GM18909 (cell line): ENCODE data around the gene GPR45.
A peak's percentile ranks its signal among the peaks of the same experiment; 100 is the strongest.
"Not testable (repeated sequence)": the region's sequence is repeated elsewhere in the genome, so short reads cannot be mapped to it uniquely, and the experiment has no call there.

ENCODE experiments used
- ATAC-seq: cut with Tn5 transposase; IDR thresholded peaks from one replicate; pipeline ENCODE4 v1.9.1; 2021; ENCODE audit warnings: mild to moderate bottlenecking; ENCODE audit not compliant: unreplicated experiment, poor library complexity

The GPR45 gene

GRCh38 chr2:105251016-105251648 is 9.6 kb downstream of the GPR45 start:
- not testable (repeated sequence) for ATAC-seq

- no peak for ATAC-seq
These were observed 10.7 kb downstream of the GPR45 start for GRCh38 chr2:105252271-105252670.

DNA sequence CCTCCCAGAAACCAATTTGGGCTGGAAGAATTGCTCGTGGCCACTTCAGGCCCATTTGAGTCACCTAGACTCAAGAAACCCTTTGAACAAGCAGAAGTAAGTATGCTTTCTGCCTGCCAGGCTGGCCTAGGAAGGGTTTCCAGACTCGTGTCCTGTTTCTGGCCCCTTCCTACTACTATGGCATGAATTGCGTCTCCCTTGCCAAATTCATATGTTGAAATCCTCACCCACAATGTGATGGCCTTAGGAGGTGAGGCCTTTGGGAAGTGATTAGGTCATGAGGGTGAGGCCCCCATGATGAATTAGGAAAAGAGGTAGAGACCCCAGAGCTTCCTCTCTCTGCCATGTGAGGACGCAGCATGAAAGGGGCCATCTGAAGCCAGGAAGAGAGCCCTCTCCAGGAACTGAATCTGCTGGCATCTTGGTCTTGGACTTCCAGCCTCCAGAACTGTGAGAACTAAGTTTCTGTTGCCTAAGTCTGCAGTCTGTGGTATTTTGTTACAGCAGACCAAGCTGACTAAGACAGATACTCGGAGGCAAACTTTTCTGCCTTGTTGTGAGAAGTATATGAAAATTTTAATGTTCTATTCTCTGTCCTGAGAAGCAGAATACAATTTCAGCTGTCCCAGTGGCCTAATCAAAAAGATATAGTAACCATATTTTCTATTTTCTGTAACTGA is 13.1 kb downstream of the GPR45 start:
- no peak for ATAC-seq

DNA sequence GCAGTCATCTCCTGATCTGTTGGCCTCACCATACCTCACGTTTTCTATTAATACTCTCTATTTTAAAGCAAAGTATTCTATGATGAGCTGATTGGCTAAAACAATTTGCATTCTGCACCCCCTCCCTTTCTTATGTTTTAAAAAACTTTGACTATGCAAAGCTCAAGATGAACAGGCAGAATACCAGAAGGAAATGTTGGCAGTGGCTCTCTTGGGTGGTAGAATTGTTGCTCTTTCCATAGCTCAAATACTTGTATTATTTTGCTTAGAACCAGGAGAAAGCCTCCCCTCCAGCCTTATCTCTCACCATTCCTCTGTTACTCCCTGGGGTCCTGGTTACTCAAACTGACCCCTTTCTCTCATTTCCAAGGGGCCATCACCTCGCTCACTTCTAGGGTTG is 14.4 kb downstream of the GPR45 start:
- no peak for ATAC-seq

- ATAC-seq, result no peak
These were observed 15.0 kb downstream of the GPR45 start for GRCh38 chr2:105256431-105257047.

DNA sequence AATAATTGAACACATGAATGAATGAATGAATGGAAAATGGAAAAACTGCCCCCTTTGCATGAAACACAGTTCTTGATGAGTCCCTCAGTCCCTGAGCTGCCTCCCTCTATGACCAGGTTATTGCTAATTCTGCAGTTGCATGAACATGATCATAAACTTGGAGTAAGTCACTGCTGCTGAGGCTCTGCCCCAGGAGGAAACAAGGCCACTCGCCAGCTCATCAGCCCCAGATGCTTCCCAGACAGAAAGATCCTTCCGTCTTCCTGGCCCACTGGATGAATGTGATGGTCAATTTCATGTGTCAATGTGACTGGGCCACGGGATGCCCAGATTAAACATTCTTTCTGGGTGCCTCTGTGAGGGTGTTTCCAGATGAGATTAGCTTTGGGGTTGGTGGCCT is 16.4 kb downstream of the GPR45 start:
- no peak for ATAC-seq

DNA sequence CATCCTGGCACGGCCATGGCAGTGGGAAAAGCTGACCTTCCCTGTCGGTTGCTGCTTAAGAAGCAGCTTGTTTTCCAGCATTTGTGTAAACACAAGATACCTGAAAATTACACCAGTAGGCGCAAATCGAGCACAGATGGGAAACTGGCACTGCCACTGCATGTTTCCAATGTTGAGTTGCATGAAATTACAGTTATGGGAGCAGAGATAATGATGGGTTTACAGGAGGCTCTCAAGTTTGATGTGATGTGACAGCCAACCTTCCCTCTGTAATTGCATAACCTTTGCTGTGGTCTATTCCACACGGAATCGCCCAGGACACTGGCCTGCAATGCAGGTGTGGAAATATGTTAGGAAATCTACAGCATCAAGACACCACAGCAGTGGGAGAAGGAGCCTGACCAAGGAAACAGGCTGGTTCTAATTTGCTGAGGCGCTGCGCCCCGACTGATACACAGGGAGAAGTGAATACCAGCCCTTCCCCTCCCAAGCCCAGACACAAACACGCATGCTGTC is 17.4 kb downstream of the GPR45 start:
- ATAC-seq, result no peak

DNA sequence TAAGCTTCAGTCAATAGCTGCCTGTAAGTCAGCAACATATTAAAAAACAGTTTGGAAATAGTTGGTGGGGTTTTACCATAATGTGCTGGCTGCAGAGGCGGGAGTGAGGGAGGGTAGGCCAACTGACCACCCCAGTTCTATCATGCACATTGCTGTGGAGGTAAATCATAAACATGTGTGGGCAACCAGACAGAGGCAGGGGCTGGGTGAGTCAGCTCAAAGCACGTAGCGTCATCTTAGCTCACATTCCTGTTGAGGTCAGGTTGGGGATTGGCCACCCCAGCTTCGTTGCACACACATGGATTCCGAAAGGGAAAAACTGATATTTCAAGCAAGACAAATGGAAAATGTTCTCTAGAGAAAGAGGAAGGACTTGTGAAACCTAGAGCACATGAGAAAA is 19.5 kb downstream of the GPR45 start:
- ATAC-seq, result no peak

DNA sequence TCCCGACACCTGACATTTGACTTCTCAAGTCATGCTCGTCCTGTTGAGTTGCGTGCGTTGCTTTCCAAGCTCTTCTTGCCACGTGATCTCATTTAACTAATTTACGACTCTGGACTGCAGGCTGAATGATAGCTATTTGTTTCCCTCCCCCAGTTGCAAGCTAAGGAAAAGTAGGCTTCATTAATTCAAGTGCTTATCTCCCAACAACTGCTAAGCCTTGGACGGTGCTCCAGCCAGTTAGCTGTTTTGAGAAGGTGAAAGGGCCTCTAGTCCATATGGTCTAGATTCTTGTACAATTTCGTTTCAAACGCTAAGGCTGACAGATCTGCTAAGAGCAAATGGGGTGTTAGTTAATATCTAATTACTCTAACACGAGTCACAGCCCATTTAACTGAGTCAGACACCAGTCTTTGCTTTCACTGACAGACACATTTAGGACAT is 21.1 kb downstream of the GPR45 start:
- no peak for ATAC-seq

GRCh38 chr2:105269426-105269825 is 27.9 kb downstream of the GPR45 start:
- no peak for ATAC-seq

DNA sequence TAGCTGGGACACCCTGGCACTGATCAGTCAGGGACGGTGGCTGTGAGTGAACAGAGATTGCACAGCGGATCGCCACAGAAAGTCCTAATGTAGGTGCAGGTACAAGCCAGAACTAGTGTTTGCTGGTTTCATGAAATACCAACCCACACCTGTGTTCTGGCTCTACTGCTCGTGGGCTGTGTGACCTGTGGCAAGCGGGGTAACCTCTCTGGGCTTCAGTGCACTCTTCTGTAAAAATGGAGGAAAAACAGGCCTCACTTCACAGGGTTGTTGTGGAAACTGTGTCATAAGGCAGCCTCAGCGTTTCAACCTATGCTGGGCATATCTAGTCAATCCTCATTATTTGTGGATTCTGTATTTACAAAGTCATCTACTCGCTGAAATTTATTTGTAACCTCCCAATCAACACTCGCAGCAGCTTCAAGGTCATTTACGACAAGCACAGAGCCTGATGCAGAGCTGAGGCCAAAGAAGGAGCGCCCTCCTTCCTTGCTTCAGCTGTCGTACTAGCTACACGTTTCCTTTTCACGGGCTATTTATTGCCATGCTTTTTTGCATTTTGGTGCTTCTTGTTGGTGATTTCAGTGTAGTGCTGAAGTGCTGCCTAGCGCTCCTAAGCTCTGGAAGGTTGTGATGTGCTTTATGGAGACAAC is 30.0 kb downstream of the GPR45 start:
- no peak for ATAC-seq

DNA sequence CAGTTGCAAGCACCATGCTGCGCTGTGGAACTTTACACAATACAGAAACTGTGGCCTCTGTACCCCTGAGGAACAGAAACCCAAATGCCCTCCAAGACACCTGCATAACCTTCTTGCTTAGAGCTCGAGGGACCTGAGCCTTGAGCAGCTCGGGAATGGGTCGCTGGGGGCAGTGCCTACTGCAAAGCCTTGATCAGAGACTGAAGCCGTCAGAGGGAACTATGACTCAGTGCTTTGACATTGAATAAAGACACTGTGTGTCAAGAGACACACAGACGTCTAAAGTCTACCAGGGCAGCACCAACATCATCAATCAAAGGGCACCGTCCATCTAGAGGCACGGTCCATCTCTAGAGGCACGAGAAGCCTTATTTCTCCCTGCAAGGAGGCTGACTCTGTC is 30.6 kb downstream of the GPR45 start:
- ATAC-seq, result no peak

- no peak for ATAC-seq
These were observed 32.5 kb downstream of the GPR45 start for GRCh38 chr2:105274046-105274445.

GRCh38 chr2:105278654-105279053 is 37.1 kb downstream of the GPR45 start:
- ATAC-seq, result no peak

GRCh38 chr2:105279126-105279525 is 37.6 kb downstream of the GPR45 start:
- no peak for ATAC-seq

DNA sequence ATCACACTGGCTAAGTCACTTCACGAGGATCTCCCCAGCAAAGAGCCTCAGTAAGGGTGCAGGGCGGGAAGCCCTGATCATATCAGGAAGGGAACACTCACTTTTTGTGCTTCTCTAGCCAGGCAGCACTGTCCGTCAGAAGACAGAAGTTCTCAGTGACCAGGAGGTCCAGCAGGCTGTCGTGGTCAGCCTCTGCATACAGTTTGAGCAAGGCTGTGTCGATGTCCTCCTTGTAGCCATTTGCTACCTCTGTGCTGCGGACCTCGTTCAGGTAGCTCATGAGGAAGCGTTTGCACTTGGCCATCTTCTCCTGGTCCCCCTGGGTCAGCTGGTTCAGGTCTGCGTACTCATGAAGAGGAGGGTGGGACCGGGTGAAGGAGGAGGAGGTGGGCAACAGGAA is 38.7 kb downstream of the GPR45 start:
- ATAC-seq, result no peak

- no peak for ATAC-seq
These were observed 42.0 kb downstream of the GPR45 start for GRCh38 chr2:105283532-105283931.

GRCh38 chr2:105287692-105288091 is 46.1 kb downstream of the GPR45 start:
- ATAC-seq, result peak; percentile 55

GRCh38 chr2:105288133-105288532 is 46.6 kb downstream of the GPR45 start:
- ATAC-seq, result no peak

DNA sequence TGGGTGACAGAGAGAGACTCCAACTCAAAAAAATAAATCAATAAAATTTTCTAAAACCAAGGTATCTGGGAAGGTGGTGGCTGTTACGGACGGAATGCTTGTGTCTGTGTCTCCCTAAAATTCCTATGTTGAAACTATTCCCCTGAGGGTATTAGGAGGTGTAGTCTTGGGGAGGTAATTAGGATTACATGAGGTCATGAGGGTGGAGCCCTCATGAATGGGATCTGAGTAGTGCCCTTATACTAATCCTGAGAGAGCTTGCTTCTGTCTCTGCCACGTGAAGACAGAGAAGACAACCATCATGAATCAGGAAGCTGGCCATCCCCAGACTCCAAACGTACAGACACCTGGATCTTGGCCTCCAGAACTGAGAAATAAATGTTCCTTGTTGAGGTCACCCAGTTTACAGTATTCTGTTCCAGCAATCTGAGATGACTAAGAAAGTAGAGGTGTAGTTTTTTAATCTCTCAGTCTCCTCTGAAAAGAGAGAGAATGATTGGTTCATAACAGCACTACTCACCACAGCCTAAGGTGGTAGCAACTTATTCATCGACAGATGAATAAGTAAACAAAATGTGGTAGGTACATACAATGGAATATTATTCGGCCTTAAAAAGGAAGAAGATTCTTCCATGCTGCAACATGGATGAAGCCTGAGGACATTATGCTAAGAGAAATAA is 49.6 kb downstream of the GPR45 start:
- ATAC-seq, result no peak
